Calu3 (cell line): ENCODE data around the gene ZNF333. TPM values are rescaled to one million over a fixed set of nuclear protein-coding genes. Genes with fewer than 3 reads are reported as not detected.

Source experiments
- BruUV-seq: library from RNA; stranded (reverse); fragments of 400-500 nt; replicated peaks from 2 replicates; lab custom pipeline; 2021; lab: Mats Ljungman, UMichigan
- CTCF ChIA-PET: fragments of 300-600 bp; sonication (Branson Sonifier 250); formaldehyde crosslinking; loops from one replicate; lab custom pipeline; 2022; ENCODE audit warnings: antibody characterized with exemption; lab: Charles Lee
- DNase-seq: peaks from one replicate; pipeline ENCODE4 v3.0.0; 2022
- H3K27ac Mint-ChIP-seq: one replicate; pipeline ENCODE4 v1.8.0; 2022; ENCODE audit warnings: mixed read lengths; ENCODE audit not compliant: unreplicated experiment
- H3K27me3 Mint-ChIP-seq: one replicate; pipeline ENCODE4 v1.8.0; 2022; ENCODE audit warnings: mixed read lengths; ENCODE audit not compliant: unreplicated experiment
- H3K36me3 Mint-ChIP-seq: one replicate; pipeline ENCODE4 v1.8.0; 2022; ENCODE audit warnings: mild to moderate bottlenecking, moderate library complexity, mixed read lengths; ENCODE audit not compliant: insufficient read depth, unreplicated experiment
- H3K4me1 Mint-ChIP-seq: one replicate; pipeline ENCODE4 v1.8.0; 2022; ENCODE audit warnings: mild to moderate bottlenecking, low read depth, mixed read lengths; ENCODE audit not compliant: unreplicated experiment
- H3K4me3 Mint-ChIP-seq: one replicate; pipeline ENCODE4 v1.8.0; 2022; ENCODE audit warnings: mild to moderate bottlenecking, low read depth, moderate library complexity, mixed read lengths; ENCODE audit not compliant: unreplicated experiment
- H3K9me3 Mint-ChIP-seq: one replicate; pipeline ENCODE4 v1.8.0; 2022; ENCODE audit warnings: low read depth, mixed read lengths; ENCODE audit not compliant: unreplicated experiment
- CTCF ChIP-seq: fragments of 200-600 bp; IDR thresholded peaks from one replicate; pipeline ENCODE4 v1.8.0; 2022; ENCODE audit warnings: antibody characterized with exemption; ENCODE audit not compliant: unreplicated experiment
- intact Hi-C: fragments of 100-400 bp; cut with micrococcal nuclease; formaldehyde crosslinking; loops from one replicate; pipeline ENCODE4 v1.10.0; 2022; ENCODE audit not compliant: unreplicated experiment
- total RNA-seq: library from RNA; stranded (reverse); gene quantifications from 2 replicates; pipeline ENCODE4 v1.2.3, GENCODE V29; 2022

ZNF333 gene
- total RNA-seq, 1 experiment from 2014 or later: 5.8 TPM

GRCh38 chr19:14704450-14704849, 14.6 kb downstream of the ZNF333 start:
- CTCF ChIA-PET: interaction anchor here (0.7 kb wide), 1 partner anchor 11 kb away, joined by 5 read pairs; no protein-coding TSS in a partner anchor
- Mint-ChIP-seq H3K27me3 (no peaks in the 10 kb centered on the region), H3K4me3 (no peak overlapping the region), H3K4me1 (no peaks in the 10 kb centered on the region), H3K9me3 (peaks cover 4% of the 10 kb centered on the region), H3K27ac (no peak overlapping the region), H3K36me3 (no peaks in the 10 kb centered on the region)
- intact Hi-C loops: no loop called here
- TF ChIP-seq CTCF: no peak
- no peak for DNase-seq
- BruUV-seq: no TSS peak

- DNase-seq: no peak
- BruUV-seq: no TSS peak
- Mint-ChIP-seq H3K4me3 (no peak overlapping the region), H3K27me3 (no peaks in the 10 kb centered on the region), H3K27ac (no peak overlapping the region), H3K4me1 (no peaks in the 10 kb centered on the region), H3K36me3 (peaks cover 8% of the 10 kb centered on the region), H3K9me3 (peaks cover 10% of the 10 kb centered on the region)
- CTCF ChIA-PET: no interaction called here
- TF ChIP-seq CTCF: no peak
- intact Hi-C loops: no loop called here
Measured at GRCh38 chr19:14715841-14716240, 26.0 kb downstream of the ZNF333 start.

GRCh38 chr19:14718522-14719116, 28.8 kb downstream of the ZNF333 start:
- CTCF ChIA-PET: no interaction called here
- no TSS peak for BruUV-seq
- Mint-ChIP-seq H3K4me1 (no peaks in the 10 kb centered on the region), H3K4me3 (no peak overlapping the region), H3K27ac (no peak overlapping the region), H3K9me3 (peaks cover 6% of the 10 kb centered on the region), H3K27me3 (no peaks in the 10 kb centered on the region), H3K36me3 (peaks cover 8% of the 10 kb centered on the region)
- TF ChIP-seq CTCF: no peak
- intact Hi-C loops: no loop called here
- DNase-seq: no peak

GRCh38 chr19:14719162-14719561, 29.3 kb downstream of the ZNF333 start:
- intact Hi-C loops: no loop called here
- Mint-ChIP-seq H3K36me3 (peaks cover 8% of the 10 kb centered on the region), H3K27me3 (no peaks in the 10 kb centered on the region), H3K4me1 (no peaks in the 10 kb centered on the region), H3K4me3 (no peak overlapping the region), H3K27ac (no peak overlapping the region), H3K9me3 (peaks cover 6% of the 10 kb centered on the region)
- BruUV-seq: no TSS peak
- CTCF ChIA-PET: no interaction called here
- TF ChIP-seq CTCF: no peak
- DNase-seq: no peak
